ENCODE data around the gene PECR. TPM values are rescaled to one million over a fixed set of nuclear protein-coding genes. Genes with fewer than 3 reads are reported as not detected.
A peak's percentile ranks its signal among the peaks of the same experiment; 100 is the strongest.

Gene PECR
- total RNA-seq, 1 donor from 2014 or later = 21.2 TPM

GRCh38 chr2:216107760-216108159 is 26.2 kb upstream of the PECR start:
- H4K20me1 ChIP-seq (ENCODE audit: low read depth) = peaks cover 25% of the 10 kb centered on the region
- peak; percentile 81 for DNase-seq (ENCODE audit: low spot score)
- Mint-ChIP-seq H3K27ac (peak overlapping the region; percentile 95), H3K36me3 (peaks cover 13% of the 10 kb centered on the region), H3K27me3 (ENCODE audit: insufficient read depth, low read depth) (peaks cover 5% of the 10 kb centered on the region), H3K4me1 (peaks cover 38% of the 10 kb centered on the region), H3K4me3 (peak overlapping the region; percentile 99), H3K9me3 (no peaks in the 10 kb centered on the region)
- H3K27ac ChIP-seq = peak overlapping the region; percentile 88
- H2AFZ ChIP-seq (replicated peaks) = peak overlapping the region; percentile 48
- H3K4me1 ChIP-seq = peaks cover 50% of the 10 kb centered on the region
- H3K27me3 ChIP-seq = no peaks in the 10 kb centered on the region
- no peak for TF ChIP-seq CTCF (IDR thresholded peaks at IDR 0.05)
- no peak for TF ChIP-seq EZH2 (IDR thresholded peaks at IDR 0.05)
- no peak for TF ChIP-seq EZH2phosphoT487 (IDR thresholded peaks at IDR 0.05)
- H3K4me2 ChIP-seq = peak overlapping the region; percentile 75
- H3K79me2 ChIP-seq (ENCODE audit: low read depth) = peaks cover 37% of the 10 kb centered on the region
- peak overlapping the region; percentile 57 for H3K9ac ChIP-seq
- H3K4me3 ChIP-seq = peak overlapping the region; percentile 93
- H3K9me3 ChIP-seq (ENCODE audit: low read depth) = no peaks in the 10 kb centered on the region
- H3K36me3 ChIP-seq = peaks cover 23% of the 10 kb centered on the region
- H3F3A ChIP-seq (ENCODE audit: low read depth) = peaks cover 44% of the 10 kb centered on the region

GRCh38 chr2:216107320-216107719 is 25.7 kb upstream of the PECR start:
- Histone ChIP-seq H3K4me1 (peaks cover 45% of the 10 kb centered on the region), H3F3A (ENCODE audit: low read depth) (peaks cover 39% of the 10 kb centered on the region), H3K9ac (no peak overlapping the region), H3K27me3 (no peaks in the 10 kb centered on the region), H3K4me2 (peak overlapping the region; percentile 75), H3K36me3 (peaks cover 19% of the 10 kb centered on the region), H2AFZ (replicated peaks) (peak overlapping the region; percentile 48), H4K20me1 (ENCODE audit: low read depth) (peaks cover 20% of the 10 kb centered on the region), H3K9me3 (ENCODE audit: low read depth) (no peaks in the 10 kb centered on the region), H3K4me3 (peak overlapping the region; percentile 93), H3K27ac (peak overlapping the region; percentile 88), H3K79me2 (ENCODE audit: low read depth) (peaks cover 32% of the 10 kb centered on the region)
- TF ChIP-seq CTCF (IDR thresholded peaks at IDR 0.05) (no peak), EZH2phosphoT487 (IDR thresholded peaks at IDR 0.05) (no peak), EZH2 (IDR thresholded peaks at IDR 0.05) (no peak)
- Mint-ChIP-seq H3K4me1 (peaks cover 37% of the 10 kb centered on the region), H3K36me3 (peaks cover 13% of the 10 kb centered on the region), H3K9me3 (no peaks in the 10 kb centered on the region), H3K4me3 (peak overlapping the region; percentile 99), H3K27ac (peak overlapping the region; percentile 95), H3K27me3 (ENCODE audit: insufficient read depth, low read depth) (peaks cover 5% of the 10 kb centered on the region)
- DNase-seq (ENCODE audit: low spot score) = no peak

- H3K4me3 ChIP-seq = no peak overlapping the region
- H4K20me1 ChIP-seq (ENCODE audit: low read depth) = no peaks in the 10 kb centered on the region
- peaks cover 6% of the 10 kb centered on the region for H3K79me2 ChIP-seq (ENCODE audit: low read depth)
- H3K27me3 ChIP-seq = no peaks in the 10 kb centered on the region
- Mint-ChIP-seq H3K27ac (no peak overlapping the region), H3K27me3 (ENCODE audit: insufficient read depth, low read depth) (peaks cover 3% of the 10 kb centered on the region), H3K4me1 (peaks cover 17% of the 10 kb centered on the region), H3K36me3 (peaks cover 21% of the 10 kb centered on the region), H3K4me3 (no peak overlapping the region), H3K9me3 (no peaks in the 10 kb centered on the region)
- H3K9ac ChIP-seq = no peak overlapping the region
- H3K9me3 ChIP-seq (ENCODE audit: low read depth) = no peaks in the 10 kb centered on the region
- no peak overlapping the region for H3K27ac ChIP-seq
- no peak for TF ChIP-seq EZH2 (IDR thresholded peaks at IDR 0.05)
- no peak for TF ChIP-seq CTCF (IDR thresholded peaks at IDR 0.05)
- TF ChIP-seq EZH2phosphoT487 (IDR thresholded peaks at IDR 0.05) = no peak
- peaks cover 24% of the 10 kb centered on the region for H3K4me1 ChIP-seq
- DNase-seq (ENCODE audit: low spot score) = peak; percentile 15
- H3K4me2 ChIP-seq = peak overlapping the region; percentile 29
- H3F3A ChIP-seq (ENCODE audit: low read depth) = peaks cover 22% of the 10 kb centered on the region
- no peak overlapping the region for H2AFZ ChIP-seq (replicated peaks)
- no peaks in the 10 kb centered on the region for H3K36me3 ChIP-seq
Observed at GRCh38 chr2:216104691-216105090, 23.1 kb upstream of the PECR start.

Measured in neural progenitor cell (in vitro differentiated cells).